ENCODE data around the gene ACOX3.
"Not testable (repeated sequence)": the region's sequence is repeated elsewhere in the genome, so short reads cannot be mapped to it uniquely, and the experiment has no call there.

ACOX3 gene

DNA sequence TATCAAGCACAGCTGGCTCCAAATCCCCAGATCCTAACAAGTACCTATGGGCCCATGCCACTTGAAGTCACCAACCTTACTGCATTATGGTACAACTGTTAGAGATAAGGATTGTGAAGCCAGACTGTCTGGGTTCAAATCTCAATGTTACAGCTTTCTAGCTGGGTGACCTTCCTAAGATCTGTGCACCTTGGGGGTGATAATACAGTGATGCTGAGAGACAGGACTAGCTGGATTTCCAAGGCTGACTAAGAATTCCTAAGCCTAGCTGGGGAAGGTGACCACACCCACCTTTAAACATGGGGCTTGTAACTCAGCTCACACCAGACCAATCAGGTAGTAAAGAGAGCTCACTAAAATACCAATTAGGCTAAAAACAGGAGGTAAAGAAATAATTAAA lies 20.4 kb downstream of the ACOX3 start:
- H3K9me3 ChIP-seq (ENCODE audit: control insufficient read depth in 5 of 5, low read length in 5 of 5); H3K9ac ChIP-seq (ENCODE audit: low read length in 5 of 5); H3K27ac ChIP-seq (ENCODE audit: low read depth, low read length); H3K27me3 ChIP-seq (ENCODE audit: control insufficient read depth in 5 of 5, insufficient read depth in 4 of 5, low read length in 5 of 5); H3K4me3 ChIP-seq (ENCODE audit: low read depth in 1 of 5, low read length in 5 of 5); H3K4me1 ChIP-seq (ENCODE audit: control insufficient read depth in 5 of 5, insufficient read depth in 5 of 5, low read length in 5 of 5): not testable (repeated sequence)
- peaks cover 0 to 25% (median 6%) of the 10 kb centered on the region in 5 donors for H3K36me3 ChIP-seq (ENCODE audit: control insufficient read depth in 5 of 5, insufficient read depth in 5 of 5, low read length in 5 of 5)

DNA sequence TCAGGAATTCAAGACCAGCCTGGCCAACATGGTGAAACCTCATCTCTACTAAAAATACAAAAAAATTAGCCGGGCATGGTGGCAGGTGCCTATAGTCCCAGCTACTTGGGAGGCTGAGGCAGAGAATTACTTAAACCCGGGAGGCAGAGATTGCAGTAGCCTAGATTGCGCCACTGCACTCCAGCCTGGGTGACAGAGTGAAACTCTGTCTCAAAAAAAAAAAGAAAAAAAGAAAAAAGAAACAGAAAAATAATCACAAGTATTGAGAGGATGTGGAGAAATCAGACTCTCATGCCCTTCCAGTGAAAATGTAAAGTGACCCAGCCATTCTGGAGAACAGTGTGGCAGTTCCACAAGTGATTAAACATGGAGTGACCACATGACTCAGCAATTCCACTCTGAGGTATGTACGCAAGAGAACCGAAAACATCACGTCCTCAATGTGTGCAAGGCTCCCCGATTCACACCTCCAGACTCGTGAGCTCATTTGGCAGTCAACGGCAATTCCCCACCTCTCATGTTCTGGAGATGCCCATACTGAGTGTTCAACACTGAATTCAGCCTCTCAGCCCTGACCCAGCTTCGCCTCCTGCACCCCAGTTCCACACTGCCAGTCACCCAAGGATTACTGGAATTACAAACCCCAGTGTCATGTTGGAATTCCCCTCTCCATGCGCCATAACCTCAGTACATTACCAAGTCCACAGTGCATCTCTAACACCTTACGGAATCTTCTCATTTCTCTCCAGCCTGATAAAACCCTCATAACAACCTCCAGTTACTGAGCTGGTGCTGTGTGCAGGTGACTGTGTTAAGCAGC lies 21.1 kb downstream of the ACOX3 start:
- peaks cover 0 to 5% (median 0%) of the 10 kb centered on the region in 5 donors for H3K4me1 ChIP-seq (ENCODE audit: control insufficient read depth in 5 of 5, insufficient read depth in 5 of 5, low read length in 5 of 5)
- H3K9ac ChIP-seq (ENCODE audit: low read length in 5 of 5), result no peak overlapping the region

DNA sequence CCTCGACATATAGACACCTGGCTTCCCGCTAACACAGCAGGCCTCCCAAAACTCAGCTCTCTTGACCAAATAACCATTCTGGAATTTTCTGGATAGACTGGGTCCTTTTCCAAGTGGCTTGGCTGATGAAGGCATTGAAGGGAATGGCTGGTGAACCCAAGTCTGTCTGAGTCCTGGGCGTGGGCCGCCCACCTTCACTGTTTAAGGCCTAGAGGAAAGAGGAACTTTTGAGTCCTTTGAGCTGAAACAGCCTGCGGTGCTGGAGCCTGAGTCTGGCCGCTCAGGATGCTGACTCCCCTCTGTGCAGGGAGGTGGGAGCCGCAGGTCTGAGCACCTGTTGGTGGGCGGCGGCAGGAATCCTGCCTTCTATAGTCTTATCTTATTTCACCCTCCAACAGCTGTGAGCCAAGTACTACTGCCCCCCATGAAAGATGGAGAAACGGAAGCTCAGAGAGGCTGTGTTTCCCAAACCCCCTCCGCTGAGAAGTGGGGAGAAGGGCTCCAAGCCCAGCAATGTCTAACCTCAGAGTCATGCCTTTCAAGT lies 23.4 kb downstream of the ACOX3 start:
- Histone ChIP-seq H3K27ac (ENCODE audit: low read depth, low read length) (no peak overlapping the region), H3K4me1 (ENCODE audit: control insufficient read depth in 5 of 5, insufficient read depth in 5 of 5, low read length in 5 of 5) (peaks cover 0 to 5% (median 0%) of the 10 kb centered on the region in 5 donors), H3K9ac (ENCODE audit: low read length in 5 of 5) (peak overlapping the region in 1 of 5 donors; percentile 24), H3K36me3 (ENCODE audit: control insufficient read depth in 5 of 5, insufficient read depth in 5 of 5, low read length in 5 of 5) (peaks cover 4 to 48% (median 25%) of the 10 kb centered on the region in 5 donors), H3K9me3 (ENCODE audit: control insufficient read depth in 5 of 5, low read length in 5 of 5) (no peaks in the 10 kb centered on the region), H3K27me3 (ENCODE audit: control insufficient read depth in 5 of 5, insufficient read depth in 4 of 5, low read length in 5 of 5) (no peaks in the 10 kb centered on the region), H3K4me3 (ENCODE audit: low read depth in 1 of 5, low read length in 5 of 5) (no peak overlapping the region)

More for the DNA sequence above, 21.1 kb downstream of the ACOX3 start:
- H3K27me3 ChIP-seq (ENCODE audit: control insufficient read depth in 5 of 5, insufficient read depth in 4 of 5, low read length in 5 of 5), result no peaks in the 10 kb centered on the region
- peaks cover 4 to 33% (median 13%) of the 10 kb centered on the region in 5 donors for H3K36me3 ChIP-seq (ENCODE audit: control insufficient read depth in 5 of 5, insufficient read depth in 5 of 5, low read length in 5 of 5)
- H3K27ac ChIP-seq (ENCODE audit: low read depth, low read length), result no peak overlapping the region
- no peak overlapping the region for H3K4me3 ChIP-seq (ENCODE audit: low read depth in 1 of 5, low read length in 5 of 5)
- no peaks in the 10 kb centered on the region for H3K9me3 ChIP-seq (ENCODE audit: control insufficient read depth in 5 of 5, low read length in 5 of 5)

DNA sequence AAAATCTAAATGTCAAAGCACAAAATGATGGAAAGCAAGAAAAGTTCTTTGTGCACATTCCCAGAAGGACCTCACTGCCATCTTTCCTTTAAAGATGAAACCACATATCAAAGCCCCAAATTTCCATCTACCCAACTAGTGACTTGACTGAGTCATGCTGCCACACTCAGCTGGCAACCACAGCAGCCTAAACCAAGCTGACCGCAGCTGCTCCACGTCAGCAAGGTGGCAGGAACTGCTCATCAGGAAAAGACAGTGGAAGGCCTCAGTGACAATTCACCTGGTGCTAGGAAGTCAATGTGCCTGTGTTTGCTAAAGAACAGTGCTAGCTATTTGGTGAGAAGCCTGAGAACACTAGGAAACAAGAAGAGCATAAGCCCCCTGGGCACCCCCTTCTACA lies 26.1 kb downstream of the ACOX3 start:
- peaks cover 2 to 16% (median 10%) of the 10 kb centered on the region in 5 donors for H3K4me1 ChIP-seq (ENCODE audit: control insufficient read depth in 5 of 5, insufficient read depth in 5 of 5, low read length in 5 of 5)
- peaks cover 4 to 71% (median 28%) of the 10 kb centered on the region in 5 donors for H3K36me3 ChIP-seq (ENCODE audit: control insufficient read depth in 5 of 5, insufficient read depth in 5 of 5, low read length in 5 of 5)
- no peak overlapping the region for H3K27ac ChIP-seq (ENCODE audit: low read depth, low read length)
- no peaks in the 10 kb centered on the region for H3K27me3 ChIP-seq (ENCODE audit: control insufficient read depth in 5 of 5, insufficient read depth in 4 of 5, low read length in 5 of 5)
- no peak overlapping the region for H3K9ac ChIP-seq (ENCODE audit: low read length in 5 of 5)
- H3K4me3 ChIP-seq (ENCODE audit: low read depth in 1 of 5, low read length in 5 of 5), result no peak overlapping the region
- H3K9me3 ChIP-seq (ENCODE audit: control insufficient read depth in 5 of 5, low read length in 5 of 5), result no peaks in the 10 kb centered on the region

DNA sequence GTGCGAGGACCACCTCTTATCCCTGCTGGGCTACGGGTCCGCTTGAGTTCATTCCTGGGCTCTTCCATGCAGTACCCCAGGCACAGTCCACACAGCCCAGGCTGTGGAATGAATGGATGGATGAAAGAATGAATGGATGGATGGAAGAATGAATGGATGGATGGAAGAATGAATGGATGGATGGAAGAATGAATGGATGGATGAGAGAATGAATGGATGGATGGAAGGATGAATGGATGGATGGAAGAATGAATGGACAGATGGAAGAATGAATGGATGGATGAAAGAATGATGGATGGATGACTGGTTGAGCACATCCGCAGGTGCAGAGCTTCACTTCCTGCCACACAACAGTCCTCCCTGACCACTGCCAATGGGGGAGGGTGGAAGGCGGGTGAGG lies 28.2 kb downstream of the ACOX3 start:
- no peak overlapping the region for H3K9ac ChIP-seq (ENCODE audit: low read length in 5 of 5)
- no peak overlapping the region for H3K4me3 ChIP-seq (ENCODE audit: low read depth in 1 of 5, low read length in 5 of 5)
- no peaks in the 10 kb centered on the region for H3K27me3 ChIP-seq (ENCODE audit: control insufficient read depth in 5 of 5, insufficient read depth in 4 of 5, low read length in 5 of 5)
- H3K4me1 ChIP-seq (ENCODE audit: control insufficient read depth in 5 of 5, insufficient read depth in 5 of 5, low read length in 5 of 5), result peaks cover 2 to 17% (median 11%) of the 10 kb centered on the region in 5 donors
- no peak overlapping the region for H3K27ac ChIP-seq (ENCODE audit: low read depth, low read length)
- no peaks in the 10 kb centered on the region for H3K9me3 ChIP-seq (ENCODE audit: control insufficient read depth in 5 of 5, low read length in 5 of 5)
- peaks cover 4 to 90% (median 40%) of the 10 kb centered on the region in 5 donors for H3K36me3 ChIP-seq (ENCODE audit: control insufficient read depth in 5 of 5, insufficient read depth in 5 of 5, low read length in 5 of 5)

DNA sequence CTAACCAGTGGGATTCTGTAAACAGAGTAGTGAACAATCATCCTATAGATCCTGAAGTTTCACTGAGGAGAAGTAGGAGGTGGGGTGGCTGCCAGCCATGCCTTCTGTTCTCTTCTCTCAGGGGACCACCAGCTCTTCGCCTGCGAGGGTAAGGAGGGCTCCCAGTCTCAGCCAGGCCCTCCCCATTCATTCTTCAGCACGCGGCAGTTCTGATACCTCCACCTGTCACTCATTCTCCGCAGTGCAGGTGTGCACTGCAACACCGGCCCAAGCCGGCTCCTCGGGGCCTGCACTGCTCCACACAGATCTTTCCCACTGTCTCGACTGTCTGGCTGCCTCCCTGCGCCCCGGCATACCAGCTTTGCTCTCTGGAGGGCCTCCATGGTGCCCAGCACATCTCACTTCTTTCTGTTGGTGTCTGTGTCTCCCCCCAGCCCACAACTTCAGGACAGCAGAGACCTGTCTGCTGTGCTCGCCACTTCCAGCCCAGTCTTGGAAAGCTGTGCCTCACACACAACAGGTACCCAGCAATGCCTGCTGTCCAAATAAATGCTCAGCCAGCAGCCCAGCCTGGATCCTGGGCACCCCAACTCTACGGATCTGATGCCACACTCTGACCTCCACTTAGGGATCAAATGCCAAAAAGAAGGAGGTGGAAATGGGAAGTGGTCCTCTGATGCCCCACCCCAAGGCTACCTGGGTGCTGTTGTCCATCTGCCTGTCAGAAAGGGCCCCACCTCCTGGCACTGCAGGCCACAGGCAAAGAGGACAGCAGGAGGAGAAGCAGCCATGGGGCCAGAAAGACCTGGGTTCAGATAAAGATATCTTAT lies 29.0 kb downstream of the ACOX3 start:
- Histone ChIP-seq H3K36me3 (ENCODE audit: control insufficient read depth in 5 of 5, insufficient read depth in 5 of 5, low read length in 5 of 5) (peaks cover 4 to 84% (median 40%) of the 10 kb centered on the region in 5 donors), H3K4me1 (ENCODE audit: control insufficient read depth in 5 of 5, insufficient read depth in 5 of 5, low read length in 5 of 5) (peaks cover 2 to 17% (median 11%) of the 10 kb centered on the region in 5 donors), H3K9me3 (ENCODE audit: control insufficient read depth in 5 of 5, low read length in 5 of 5) (no peaks in the 10 kb centered on the region), H3K9ac (ENCODE audit: low read length in 5 of 5) (no peak overlapping the region), H3K27me3 (ENCODE audit: control insufficient read depth in 5 of 5, insufficient read depth in 4 of 5, low read length in 5 of 5) (no peaks in the 10 kb centered on the region), H3K4me3 (ENCODE audit: low read depth in 1 of 5, low read length in 5 of 5) (no peak overlapping the region), H3K27ac (ENCODE audit: low read depth, low read length) (no peak overlapping the region)

DNA sequence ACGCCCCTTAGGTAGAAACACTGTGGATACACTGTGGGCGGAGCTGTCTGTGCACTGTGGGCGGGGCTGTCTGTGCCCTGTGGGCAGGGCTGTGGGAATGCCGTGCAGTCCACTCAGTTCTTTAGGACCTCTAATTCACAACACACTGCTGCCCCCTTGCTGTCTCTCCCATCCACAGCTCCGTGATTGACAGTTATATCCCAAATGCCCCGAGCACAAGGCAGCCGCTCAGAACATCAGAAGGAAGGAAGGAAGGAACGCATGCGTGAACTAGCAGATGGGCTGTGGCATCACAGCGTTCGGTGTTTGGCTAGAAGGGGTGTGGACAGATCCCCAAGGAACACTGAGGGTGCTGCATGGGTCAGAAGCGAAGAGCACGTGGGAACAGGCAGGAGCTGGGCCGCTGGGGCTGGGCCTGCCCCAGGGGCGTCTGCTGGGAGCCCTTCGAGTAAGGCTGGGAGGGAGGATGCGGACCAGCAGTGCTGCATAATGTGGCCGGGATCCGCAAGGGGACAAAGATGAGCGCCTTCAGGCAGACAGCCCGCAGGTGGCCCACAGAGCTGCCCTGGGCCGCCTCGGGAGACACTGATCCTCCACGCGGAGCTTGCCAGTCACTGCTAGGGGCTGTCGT lies 29.8 kb downstream of the ACOX3 start:
- H3K27me3 ChIP-seq (ENCODE audit: control insufficient read depth in 5 of 5, insufficient read depth in 4 of 5, low read length in 5 of 5), result no peaks in the 10 kb centered on the region
- H3K36me3 ChIP-seq (ENCODE audit: control insufficient read depth in 5 of 5, insufficient read depth in 5 of 5, low read length in 5 of 5), result peaks cover 4 to 78% (median 42%) of the 10 kb centered on the region in 5 donors
- H3K9ac ChIP-seq (ENCODE audit: low read length in 5 of 5), result no peak overlapping the region
- H3K4me1 ChIP-seq (ENCODE audit: control insufficient read depth in 5 of 5, insufficient read depth in 5 of 5, low read length in 5 of 5), result peaks cover 2 to 17% (median 11%) of the 10 kb centered on the region in 5 donors
- no peaks in the 10 kb centered on the region for H3K9me3 ChIP-seq (ENCODE audit: control insufficient read depth in 5 of 5, low read length in 5 of 5)
- no peak overlapping the region for H3K27ac ChIP-seq (ENCODE audit: low read depth, low read length)
- no peak overlapping the region for H3K4me3 ChIP-seq (ENCODE audit: low read depth in 1 of 5, low read length in 5 of 5)

DNA sequence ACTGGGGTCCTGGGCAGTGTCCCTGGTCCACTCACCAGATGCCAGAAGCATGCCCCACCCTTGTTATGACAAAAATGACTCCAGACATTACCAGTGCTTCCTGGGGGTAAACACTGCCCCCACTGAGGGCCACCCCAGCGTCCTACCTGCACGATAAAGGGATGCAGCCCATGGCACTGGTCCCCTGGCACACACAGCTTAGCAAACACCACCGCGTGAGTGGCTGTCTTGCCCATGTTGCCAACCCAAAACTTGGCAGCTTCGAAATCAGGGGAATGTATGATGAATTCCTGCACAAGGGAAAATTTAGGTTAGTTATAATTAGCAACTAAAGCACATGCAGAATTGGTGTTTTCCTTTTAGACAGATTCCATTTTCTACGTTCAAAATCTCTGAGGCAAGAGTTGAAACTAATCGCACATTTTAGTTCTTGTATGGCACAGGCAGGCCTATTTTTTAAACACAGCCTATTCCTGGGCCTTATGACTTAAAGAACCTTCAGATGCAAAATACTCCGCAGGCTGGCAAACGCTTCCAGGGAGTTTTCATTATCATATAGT lies 30.4 kb downstream of the ACOX3 start:
- H3K9me3 ChIP-seq (ENCODE audit: control insufficient read depth in 5 of 5, low read length in 5 of 5), result no peaks in the 10 kb centered on the region
- no peaks in the 10 kb centered on the region for H3K27me3 ChIP-seq (ENCODE audit: control insufficient read depth in 5 of 5, insufficient read depth in 4 of 5, low read length in 5 of 5)
- H3K4me1 ChIP-seq (ENCODE audit: control insufficient read depth in 5 of 5, insufficient read depth in 5 of 5, low read length in 5 of 5), result peaks cover 2 to 17% (median 11%) of the 10 kb centered on the region in 5 donors
- no peak overlapping the region for H3K27ac ChIP-seq (ENCODE audit: low read depth, low read length)
- no peak overlapping the region for H3K4me3 ChIP-seq (ENCODE audit: low read depth in 1 of 5, low read length in 5 of 5)
- no peak overlapping the region for H3K9ac ChIP-seq (ENCODE audit: low read length in 5 of 5)
- peaks cover 4 to 80% (median 44%) of the 10 kb centered on the region in 5 donors for H3K36me3 ChIP-seq (ENCODE audit: control insufficient read depth in 5 of 5, insufficient read depth in 5 of 5, low read length in 5 of 5)

DNA sequence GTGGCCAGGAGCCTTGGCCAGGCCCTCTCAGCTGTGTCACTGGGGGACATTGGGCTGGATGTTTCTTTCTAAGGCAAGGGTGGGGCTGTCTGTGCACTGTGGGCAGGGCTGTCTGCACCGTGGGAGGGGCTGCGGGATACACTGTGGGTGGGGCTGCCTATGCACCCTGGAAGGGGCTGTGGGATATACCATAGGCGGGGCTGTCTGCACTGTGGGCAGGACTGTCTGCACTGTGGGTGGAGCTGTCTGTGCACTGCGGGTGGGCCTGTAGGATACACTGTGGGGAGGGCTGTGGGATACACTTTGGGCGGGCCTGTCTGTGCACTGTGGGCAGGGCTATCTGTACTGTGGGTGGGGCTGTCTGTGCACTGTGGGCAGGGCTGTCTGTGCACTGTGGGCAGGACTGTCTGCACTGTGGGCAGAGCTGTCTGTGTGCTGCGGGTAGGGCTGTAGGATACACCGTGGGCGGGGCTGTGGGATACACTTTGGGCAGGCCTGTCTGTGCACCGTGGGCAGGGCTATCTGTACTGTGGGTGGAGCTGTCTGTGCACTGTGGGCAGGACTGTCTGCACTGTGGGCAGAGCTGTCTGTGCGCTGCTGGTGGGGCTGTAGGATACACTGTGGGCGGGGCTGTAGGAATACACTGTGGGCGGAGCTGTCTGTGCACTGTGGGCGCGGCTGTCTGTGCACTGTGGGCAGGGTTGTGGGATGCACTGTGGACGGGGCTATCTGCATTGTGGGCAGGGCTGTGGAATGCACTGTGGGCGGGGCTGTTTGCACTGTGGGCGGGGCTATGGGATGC lies 31.1 kb downstream of the ACOX3 start:
- Histone ChIP-seq H3K4me1 (ENCODE audit: control insufficient read depth in 5 of 5, insufficient read depth in 5 of 5, low read length in 5 of 5) (peaks cover 2 to 17% (median 11%) of the 10 kb centered on the region in 5 donors), H3K27ac (ENCODE audit: low read depth, low read length) (no peak overlapping the region), H3K27me3 (ENCODE audit: control insufficient read depth in 5 of 5, insufficient read depth in 4 of 5, low read length in 5 of 5) (no peaks in the 10 kb centered on the region), H3K36me3 (ENCODE audit: control insufficient read depth in 5 of 5, insufficient read depth in 5 of 5, low read length in 5 of 5) (peaks cover under 1 to 80% (median 44%) of the 10 kb centered on the region in 5 donors), H3K9me3 (ENCODE audit: control insufficient read depth in 5 of 5, low read length in 5 of 5) (no peaks in the 10 kb centered on the region), H3K9ac (ENCODE audit: low read length in 5 of 5) (no peak overlapping the region), H3K4me3 (ENCODE audit: low read depth in 1 of 5, low read length in 5 of 5) (no peak overlapping the region)
